HCEC 1CT (cell line): ENCODE measurements around the gene CIART.
A peak's percentile ranks its signal among the peaks of the same experiment; 100 is the strongest.
"Not testable (repeated sequence)": the region's sequence is repeated elsewhere in the genome, so short reads cannot be mapped to it uniquely, and the experiment has no call there.

Experiments used
- DNase-seq: peaks from one replicate; pipeline ENCODE4 v3.0.0-alpha.2; 2017

CIART gene

DNA sequence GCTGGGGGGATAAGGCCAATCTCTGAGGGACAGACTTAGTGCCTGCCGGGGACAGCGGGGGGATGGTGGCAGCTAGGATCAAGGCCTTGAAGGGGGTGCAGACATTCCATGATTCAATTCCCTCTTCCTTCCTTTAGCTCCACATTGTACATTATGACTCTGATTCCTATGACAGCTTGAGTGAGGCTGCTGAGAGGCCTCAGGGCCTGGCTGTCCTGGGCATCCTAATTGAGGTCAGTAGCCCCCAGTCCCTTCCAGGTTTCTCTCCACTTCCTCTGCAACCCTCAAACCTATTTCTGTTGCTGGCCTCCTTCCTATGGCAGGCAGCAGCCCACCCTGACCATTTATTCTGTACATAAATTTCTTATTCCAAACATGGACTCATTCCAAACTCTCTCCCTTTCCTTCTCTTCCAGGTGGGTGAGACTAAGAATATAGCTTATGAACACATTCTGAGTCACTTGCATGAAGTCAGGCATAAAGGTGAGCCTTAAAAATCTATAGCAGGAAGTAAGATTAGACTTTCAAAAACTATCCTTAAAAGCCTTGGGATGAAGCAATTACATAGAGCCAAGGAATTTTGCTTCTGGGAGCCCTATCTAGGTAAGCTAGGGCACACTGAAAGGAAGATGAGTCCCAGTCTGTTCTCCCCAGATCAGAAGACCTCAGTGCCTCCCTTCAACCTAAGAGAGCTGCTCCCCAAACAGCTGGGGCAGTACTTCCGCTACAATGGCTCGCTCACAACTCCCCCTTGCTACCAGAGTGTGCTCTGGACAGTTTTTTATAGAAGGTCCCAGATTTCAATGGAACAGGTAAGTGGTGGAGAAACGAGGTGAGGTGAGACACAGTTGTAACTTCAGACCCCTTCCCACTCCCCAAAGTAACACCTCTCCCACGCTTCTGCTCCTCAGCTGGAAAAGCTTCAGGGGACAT is 19.7 kb upstream of the CIART start:
- DNase-seq, result no peak

DNA sequence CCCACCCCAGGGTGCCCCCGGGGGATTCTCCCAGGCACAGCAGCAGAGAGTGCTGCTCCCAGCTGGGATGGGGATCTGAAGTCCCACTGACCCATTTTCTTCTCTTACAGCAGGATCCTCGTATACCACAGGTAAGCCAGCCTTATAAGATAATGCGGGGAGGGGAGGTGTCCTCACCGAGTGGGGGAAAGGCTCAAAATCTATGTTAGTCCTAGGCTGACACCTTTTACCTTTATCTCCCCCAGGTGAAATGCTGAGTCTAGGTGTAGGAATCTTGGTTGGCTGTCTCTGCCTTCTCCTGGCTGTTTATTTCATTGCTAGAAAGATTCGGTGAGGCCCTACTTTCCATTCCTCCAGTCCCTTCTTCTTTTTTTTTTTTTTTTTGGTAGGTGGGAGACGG is 18.8 kb upstream of the CIART start:
- DNase-seq, result no peak

DNA sequence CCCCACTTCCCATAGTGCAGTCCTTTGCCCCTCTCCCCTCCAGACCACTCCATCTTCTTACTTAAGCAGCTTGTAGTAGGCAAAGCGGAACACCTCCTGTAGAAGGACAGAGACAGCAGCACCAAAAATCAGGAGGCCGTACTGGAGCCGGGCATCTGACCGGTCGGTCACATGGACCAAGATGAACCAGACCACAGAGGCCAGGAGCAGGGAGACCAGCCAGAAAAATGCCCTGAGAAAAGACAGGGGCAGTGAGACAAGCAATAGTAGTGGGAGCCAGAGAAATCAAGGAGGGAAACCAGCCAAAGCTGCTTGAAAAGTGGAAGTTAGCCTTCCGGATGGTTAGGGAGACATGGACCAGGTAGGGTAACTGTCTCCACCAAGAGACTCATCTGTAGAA is 14.5 kb upstream of the CIART start:
- no peak for DNase-seq

DNA sequence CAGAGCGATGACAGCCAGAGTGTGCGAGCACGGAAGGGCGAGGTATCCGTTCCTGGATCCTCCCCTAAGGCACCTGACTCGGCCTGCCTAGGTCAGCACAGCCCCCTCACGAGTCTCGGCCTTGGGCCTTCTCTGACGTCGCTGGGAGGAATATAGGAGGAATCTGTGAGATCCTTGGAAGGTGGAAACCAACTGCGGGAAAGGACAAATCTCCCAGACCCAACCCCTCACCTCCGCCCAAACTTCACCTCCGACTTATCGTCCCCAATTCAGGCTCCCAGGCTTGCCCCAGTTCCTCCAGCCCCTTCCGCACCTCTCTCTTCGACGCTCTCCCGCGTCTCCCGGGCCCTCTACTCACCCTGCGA is 14.0 kb upstream of the CIART start:
- peak; percentile 19 for DNase-seq

DNA sequence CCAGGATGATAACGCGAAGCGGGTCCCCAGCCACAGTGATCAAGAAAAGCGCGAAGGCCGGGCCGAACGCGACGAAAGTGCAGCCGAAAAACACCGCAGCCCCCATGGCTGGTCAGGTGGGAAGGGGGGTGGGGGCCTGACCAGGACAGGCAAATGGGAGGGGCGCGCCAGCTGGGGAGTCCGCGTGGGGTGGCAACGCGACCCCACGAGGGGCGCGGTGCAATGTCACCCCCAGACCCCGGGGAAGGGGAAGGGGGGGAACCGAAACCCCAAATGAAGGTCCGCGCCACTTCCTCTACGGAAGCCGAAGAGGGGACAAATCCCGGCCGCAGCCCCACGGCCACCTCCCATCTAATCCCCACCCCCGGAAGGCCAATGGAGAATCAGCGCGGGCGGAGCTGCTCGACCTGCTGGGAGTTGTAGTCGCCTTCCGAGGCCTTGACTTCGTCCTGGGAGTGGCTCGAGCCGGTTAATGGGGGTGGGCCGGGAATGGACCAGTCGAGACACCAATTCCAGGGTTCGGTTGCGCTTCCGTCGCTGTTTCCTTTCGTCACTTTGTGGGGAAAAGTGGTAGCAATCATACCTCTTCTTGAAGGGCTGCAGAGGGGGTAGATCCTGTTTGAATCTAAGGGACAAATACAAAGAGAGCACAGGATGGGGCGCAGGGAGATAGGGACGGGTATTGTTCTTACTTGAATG is 13.5 kb upstream of the CIART start, which contains the start of gene APH1A:
Gene APH1A, minus strand, starts transcription at position 312 of the 699 bp plus-strand sequence. Its CDS starts 206 bp downstream, at position 106.
- peak; percentile 97 for DNase-seq

DNA sequence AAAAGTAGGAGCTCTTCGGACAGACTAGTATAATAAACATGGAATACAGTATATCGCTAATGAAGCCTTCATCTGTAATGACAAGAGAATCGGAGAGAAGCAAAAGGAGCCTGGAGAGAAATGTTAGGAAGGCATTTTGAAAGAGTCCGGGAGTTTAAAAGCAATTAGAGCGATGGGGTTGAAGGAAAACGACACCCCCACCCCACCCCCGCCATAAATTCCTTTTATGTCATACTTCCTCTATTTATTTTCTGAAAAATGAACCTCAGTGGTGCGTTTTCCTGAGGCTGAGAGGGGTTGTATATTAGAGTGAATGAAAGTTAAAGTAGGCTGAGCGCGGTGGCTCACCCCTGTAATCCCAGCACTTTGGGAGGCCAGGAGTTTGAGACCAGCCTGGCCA is 12.9 kb upstream of the CIART start:
- no peak for DNase-seq

DNA sequence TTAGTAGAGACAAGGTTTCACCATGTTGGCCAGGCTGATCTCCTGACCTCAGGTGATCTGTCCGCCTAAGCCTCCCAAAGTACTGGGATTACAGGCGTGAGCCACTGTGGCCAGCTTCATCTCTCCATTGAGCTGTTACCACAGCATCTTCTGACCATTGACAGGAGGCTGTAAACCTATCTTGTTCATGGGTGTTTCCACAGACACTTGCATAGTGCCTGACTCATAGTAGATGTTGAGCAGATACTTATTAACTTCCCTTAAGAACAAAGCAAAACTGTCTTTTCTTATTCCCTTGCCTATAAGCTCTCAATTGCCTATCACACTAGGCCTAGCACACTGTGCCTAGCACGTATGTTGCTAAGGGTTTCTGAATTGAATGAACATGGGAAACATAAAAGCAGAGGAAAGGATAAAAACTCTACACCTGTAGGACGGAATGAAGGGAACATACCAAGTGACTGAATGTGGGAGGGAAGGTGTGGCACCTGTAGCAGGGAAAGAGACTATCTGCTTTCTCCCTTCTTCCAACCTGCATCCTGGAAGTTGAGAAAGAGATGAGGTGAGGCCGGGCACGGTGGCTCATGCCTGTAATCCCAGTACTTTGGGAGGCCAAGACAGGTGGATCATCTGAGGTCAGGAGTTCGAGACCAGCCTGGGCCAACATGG is 10.9 kb upstream of the CIART start:
- no peak for DNase-seq

DNA sequence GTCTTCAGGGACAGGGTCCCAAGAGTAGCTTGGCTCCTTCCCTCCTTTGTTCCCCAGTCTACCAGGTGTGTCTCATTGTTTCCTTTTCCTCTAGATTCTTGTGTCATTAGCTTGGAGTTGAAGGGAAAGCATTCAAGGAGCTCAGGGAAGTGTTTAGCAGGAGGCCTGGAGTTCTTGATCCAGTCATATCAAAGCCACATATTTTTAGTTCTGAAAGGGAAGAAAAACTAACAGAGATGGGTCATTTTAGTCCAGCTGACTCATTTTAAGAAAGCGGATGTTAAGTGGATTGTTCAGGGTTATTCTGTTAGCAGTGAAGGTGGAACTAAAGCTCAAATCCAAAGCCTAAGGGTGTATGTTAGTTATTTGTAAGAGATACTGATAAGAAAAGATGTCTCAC is 9.0 kb upstream of the CIART start:
- no peak for DNase-seq

DNA sequence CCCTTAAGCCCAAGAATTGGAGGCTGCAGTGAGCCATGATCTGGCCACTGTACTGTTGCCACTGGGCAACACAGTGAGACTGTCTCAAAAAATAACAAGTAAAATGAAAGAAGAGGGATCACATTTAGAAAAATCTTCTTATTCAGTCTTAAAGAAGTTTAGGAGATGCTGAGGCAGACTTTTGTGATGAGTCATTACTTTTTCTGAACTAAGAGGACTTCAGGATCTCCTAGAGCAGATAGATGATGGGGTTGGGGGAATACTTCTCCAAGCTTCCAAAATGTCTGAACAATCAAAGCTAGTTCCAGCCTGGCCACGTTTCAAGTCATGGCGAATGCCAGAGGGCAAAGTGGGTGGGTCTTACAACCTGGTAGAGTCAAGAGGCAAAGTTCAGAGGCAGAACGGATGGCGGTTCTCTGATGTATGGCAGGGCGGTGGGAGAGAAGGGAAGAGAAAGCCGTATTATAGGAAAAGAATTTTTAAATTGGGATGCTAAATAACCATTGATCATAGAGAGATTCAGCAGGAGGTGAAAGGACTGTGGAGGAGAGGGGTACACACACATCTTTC is 2.1 kb upstream of the CIART start:
- no peak for DNase-seq

DNA sequence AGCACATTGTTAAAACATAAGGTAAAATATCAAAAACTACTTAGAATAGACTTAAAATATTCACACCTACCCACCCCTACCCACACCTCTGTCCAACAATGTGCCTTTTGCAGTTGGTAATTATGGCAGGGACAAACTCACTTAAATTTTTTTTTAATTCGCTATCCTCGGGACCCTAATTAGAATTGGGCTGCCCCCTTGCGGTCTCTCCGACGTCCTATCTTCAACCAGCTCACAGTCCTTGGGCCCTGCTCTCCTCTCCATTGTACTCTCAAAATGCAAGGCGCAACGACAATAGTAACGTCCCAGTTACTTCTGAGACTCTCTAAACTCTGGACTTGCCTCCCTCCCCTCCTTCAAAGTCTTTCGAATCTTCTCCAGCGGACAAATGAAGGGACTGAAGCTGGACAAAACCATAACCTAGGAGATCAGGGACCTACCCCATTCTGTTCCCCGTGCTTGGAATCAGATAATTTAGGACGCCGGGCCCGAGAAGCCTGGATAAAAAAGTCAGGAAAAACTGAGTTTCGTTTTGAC is 1.1 kb upstream of the CIART start:
- peak; percentile 71 for DNase-seq

DNA sequence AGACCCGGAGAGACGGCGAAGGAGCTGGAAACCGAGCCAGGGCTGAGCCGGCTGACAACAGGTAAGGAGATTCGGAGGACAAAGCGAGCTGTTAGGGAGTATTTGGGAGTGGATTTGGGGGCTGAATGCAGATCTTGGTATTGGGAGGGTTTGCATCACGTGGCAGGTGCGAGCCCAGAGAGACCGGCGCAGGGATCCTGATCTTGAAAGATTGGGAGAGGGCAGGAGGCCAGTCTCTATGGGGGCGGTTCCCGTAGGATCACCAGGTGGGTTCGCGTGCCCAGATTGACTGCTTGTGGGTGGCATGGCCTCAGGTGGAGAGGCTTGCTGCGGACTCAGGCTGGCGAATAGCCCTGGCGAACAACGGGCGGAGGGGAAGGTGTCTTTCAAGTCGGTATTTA is 204 bp downstream of the CIART start:
- no peak for DNase-seq

DNA sequence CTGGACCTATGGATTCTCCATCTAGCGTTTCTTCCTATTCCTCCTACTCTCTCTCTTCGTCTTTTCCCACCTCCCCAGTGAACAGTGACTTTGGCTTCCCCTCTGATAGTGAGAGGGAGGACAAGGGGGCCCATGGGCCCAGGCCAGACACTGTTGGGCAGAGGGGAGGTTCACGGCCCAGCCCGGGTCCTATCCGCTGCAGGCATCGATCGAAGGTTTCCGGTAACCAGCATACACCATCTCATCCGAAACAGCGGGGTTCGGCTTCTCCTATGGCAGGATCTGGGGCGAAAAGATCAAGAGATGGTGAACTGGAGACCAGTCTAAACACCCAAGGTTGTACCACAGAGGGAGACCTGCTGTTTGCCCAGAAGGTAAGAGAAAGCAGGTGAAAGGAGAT is 906 bp downstream of the CIART start:
- DNase-seq, result no peak

DNA sequence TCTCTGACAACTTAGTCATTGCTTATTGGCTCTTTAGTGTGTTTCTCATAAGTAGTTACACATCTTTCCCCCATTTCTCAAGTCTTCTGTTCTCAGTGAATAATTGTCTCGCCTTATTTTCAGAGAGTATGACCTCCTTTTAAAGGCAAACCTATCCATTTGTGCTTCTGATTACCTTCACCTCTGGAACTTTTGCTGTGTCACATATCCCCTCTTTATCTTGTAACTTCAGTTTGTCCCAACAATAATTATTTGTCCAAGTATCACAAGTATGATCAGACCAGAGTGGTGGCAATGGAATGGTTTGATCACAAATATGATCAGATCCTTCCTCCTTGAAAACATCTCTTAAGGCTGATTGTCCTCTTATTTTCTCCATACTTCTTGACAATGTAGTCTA is 6.0 kb downstream of the CIART start:
- no peak for DNase-seq

DNA sequence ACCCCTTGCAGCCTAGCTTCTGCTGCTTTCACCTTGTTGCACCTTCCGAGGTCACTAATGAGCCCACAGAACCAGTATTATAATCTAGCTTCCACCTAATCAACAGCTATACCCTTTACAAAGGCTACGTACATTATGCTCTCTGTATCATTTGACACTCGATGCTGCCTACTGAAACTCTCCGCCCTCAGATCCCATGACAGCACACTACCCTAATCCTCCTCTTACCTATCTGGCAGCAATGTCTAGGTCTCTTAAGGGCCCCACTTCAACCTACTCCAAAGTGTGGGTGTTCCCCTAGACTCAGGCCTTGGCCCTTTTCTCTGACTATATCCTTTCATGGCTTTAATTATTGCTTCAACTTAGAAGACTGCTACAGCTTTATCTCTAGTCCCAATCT is 6.5 kb downstream of the CIART start:
- DNase-seq, result no peak

DNA sequence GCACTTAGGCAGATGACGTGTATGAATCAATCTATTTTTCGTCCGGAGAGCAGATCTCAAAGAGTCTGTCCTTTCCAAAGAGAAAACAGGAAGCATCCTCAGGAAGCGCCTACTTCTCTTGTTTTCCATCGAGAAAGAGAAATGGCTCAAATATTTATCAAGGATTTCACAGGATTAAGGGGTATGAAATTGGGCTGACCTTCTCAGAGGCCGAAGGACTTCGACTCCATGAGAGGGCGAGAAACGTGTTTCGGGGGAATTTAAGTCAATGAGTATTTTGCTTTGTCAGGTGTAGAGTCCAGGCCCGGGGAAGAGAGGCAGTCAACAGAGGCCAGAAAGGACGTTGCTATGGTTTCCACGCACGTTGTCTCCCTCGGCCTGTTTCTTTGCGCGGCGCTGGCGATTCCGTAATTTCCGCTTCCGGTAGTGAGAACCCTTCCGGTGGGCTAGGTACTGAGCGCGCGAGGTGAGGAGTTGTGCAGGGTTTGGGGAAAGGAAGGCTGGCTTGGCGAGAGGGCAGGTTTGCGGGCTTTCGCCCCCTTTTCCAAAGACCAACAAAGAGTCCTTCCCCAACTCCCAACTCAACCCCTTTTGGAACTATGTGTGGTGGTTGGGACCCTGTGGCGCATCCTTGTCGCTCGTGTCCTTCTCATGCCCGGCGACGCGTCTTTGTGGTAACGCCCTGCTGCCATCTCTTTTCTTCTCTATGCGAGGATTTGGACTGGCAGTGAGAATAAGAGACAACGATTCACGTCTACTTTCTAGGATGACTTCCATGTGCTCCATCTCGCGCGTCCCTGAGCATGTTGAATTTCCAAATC is 11.3 kb downstream of the CIART start, which contains the start of gene MRPS21:
Gene MRPS21, plus strand, starts transcription at position 429 of the 821 bp plus-strand sequence. CDS start 506 bp downstream, outside the sequence.
- DNase-seq, result peak; percentile 84

DNA sequence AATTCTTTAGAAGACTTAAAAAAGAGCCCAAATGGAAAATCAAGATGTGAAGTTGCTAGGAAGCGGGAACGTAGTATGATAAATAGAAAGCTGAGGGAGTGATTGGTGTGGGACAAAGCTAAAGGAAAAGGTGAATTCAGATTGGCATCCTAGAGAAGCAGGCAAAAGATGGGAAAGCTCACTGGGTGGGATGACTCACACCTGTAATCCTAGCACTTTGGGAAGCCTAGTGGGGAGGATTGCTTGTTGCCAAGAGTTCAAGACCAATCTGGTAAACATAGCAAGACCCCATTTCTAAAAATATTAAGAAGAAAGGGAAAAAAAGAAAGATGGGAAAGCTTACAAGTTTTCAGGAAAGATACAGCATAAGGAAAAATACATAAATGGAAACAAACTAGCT is 13.1 kb downstream of the CIART start:
- no peak for DNase-seq

DNA sequence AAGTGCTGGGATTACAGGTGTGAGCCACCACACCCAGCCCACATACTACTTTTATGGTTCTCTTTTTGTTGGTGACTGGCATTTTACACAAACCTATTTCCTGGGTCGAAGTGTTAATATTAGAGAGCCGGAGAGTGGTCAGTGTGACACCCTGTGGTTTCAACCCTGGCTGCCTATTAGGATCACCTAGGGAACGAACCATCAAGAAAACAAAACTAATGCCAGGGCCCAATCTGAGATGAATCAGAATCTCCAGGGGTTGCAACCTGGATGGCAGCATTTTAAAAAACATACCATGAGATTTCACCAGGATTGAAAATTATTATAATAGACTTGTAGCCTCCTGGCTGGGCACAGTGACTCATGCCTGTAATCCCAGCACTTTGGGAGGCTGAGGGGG is 17.4 kb downstream of the CIART start:
- DNase-seq, result no peak

DNA sequence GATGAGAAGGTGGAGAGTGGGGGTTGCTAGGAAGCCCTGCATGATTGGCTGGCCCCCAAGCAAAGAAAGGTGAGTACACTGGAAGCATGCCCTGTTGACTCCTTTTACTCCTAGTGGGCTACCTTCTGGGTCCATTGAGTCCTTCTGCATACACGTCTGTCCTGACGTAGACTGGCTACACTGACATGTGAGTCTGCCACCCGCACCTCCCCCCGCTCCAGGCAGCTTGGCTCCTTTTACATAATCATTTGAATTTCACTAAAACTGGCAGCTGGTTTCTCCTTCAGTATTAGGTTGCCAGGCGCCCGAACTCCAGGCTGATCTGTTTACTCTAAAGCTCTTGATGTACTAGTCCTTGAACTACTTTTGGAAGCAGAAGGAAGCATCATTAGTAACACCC is 20.0 kb downstream of the CIART start:
- no peak for DNase-seq

DNA sequence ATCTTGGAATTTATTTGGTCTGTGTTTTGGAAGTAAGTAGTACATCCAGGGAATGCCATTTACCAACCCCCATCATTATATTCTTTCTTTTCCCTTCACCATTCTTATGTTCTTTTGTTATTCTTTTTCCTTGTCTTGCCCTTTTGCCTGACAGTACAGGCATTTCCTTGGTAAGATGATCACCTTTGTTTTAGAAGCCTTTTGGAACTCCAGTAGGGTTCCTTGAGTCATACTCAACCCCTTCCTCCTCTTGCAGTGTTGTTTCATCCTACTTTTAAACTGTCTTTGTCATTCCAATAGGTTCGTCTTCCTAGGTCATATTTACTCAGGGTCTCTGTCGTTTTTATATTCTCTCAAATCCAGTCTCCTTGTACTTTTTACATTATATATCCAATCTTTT is 20.5 kb downstream of the CIART start:
- no peak for DNase-seq

DNA sequence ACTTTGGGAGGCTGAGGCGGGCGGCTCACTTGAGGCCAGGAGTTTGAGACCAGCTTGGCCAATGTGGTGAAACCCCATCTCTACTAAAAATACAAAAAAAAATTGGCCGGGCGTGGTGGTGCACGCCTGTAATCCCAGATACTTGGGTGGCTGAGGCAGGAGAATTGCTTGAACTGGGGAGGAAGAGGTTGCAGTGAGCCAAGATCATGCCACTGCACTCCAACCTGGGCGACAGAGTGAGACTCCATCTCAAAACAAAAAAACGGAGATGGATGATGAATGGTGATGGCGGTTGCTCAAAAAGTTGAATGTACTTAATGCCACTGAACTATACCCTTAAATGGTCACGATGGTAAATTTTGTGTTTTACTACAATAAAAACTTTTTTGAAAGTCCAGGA is 26.2 kb downstream of the CIART start:
- not testable (repeated sequence) for DNase-seq

DNA sequence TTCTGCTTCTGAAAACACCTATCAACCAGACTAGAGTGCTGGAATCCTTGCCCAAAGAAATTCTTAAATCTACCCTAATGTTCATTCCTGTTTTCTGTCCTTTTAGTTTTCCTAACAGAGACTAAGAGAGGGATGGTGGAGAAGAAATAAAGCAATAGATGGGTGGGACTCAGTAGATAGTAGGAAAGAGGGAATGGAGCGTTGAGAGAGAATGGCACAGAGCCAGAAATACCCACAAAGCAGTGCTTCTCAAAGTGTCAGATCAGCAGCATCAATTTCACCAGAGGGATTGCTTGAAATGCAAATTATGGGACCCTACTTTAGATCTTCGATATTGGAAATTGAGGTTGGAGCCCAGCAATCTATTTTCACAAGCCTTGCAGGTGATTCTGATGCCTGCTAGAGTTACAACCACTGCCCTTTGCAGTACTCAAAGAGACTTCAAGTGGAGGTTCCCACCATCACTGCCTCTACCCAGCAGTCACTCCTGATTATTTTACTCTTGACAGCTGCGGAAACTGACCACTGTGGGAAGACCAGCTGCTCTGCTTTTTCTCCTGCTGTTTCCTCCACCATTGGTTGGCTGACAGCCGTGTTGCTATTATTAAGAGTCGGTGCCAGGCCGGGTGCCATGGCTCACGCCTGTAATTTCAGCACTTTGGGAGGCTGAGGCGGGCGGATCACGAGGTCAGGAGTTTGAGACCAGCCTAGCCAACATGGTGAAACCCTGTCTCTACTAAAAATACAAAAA is 27.6 kb downstream of the CIART start:
- DNase-seq, result no peak
